ENCODE results near the gene FBXO42. TPM values are rescaled to one million over a fixed set of nuclear protein-coding genes. Genes with fewer than 3 reads are reported as not detected.

The FBXO42 gene
- total and polyA plus RNA-seq, 9 of the 15 experiments (the other 6 are each of a cell fraction or from before 2014, with no cell fraction given): 7.2 to 24.8 (median 17.4) TPM

- TF ChIP-seq ZBTB40 (IDR thresholded peaks at IDR 0.05): no peak
- no peak for TF ChIP-seq ZBTB40 (CRISPR knock-in tag; IDR thresholded peaks at IDR 0.05)
- 0 out of 2 replicates have a peak, but pooled peaks have one; percentile 54 for TF ChIP-seq ZNF79 (CRISPR knock-in tag; IDR thresholded peaks at IDR 0.05; ENCODE audit: low read depth)
- TF ChIP-seq NR2F6 (CRISPR knock-in tag; IDR thresholded peaks at IDR 0.05): no peak
- TF ChIP-seq ATF7 (IDR thresholded peaks at IDR 0.05): peak; percentile 81
- no peak for TF ChIP-seq HNRNPH1 (optimal IDR thresholded peaks at IDR 0.05; ENCODE audit: low read depth, low read length)
- TF ChIP-seq ARID3A (IDR thresholded peaks at IDR 0.05; ENCODE audit: borderline replicate concordance, low read depth, low read length): peak; percentile 91
- peak; percentile 85 for TF ChIP-seq ZKSCAN8 (CRISPR knock-in tag; IDR thresholded peaks at IDR 0.05)
- TF ChIP-seq MBD1 (CRISPR knock-in tag; IDR thresholded peaks at IDR 0.05): no peak
- TF ChIP-seq HDAC2 (IDR thresholded peaks at IDR 0.05): peak; percentile 100
- TF ChIP-seq SRSF9 (IDR thresholded peaks at IDR 0.05; ENCODE audit: borderline replicate concordance, low read depth, low read length): no peak
- TF ChIP-seq FOXK1 (CRISPR knock-in tag; IDR thresholded peaks at IDR 0.05; ENCODE audit: borderline replicate concordance): no peak
- peak; percentile 62 for TF ChIP-seq EGR1 (conservative IDR thresholded peaks at IDR 0.05)
- peak; percentile 46; the same call in 1 of the 2 replicates for TF ChIP-seq CREB1 (IDR thresholded peaks at IDR 0.05)
- TF ChIP-seq CREB1 (CRISPR knock-in tag; IDR thresholded peaks at IDR 0.05): no peak
- TF ChIP-seq C11orf30 (IDR thresholded peaks at IDR 0.05; ENCODE audit: low read depth): peak; percentile 91
- TF ChIP-seq RBFOX2 (IDR thresholded peaks at IDR 0.05; ENCODE audit: low read depth, low read length): no peak
Observed at GRCh38 chr1:16266411-16267118, 85.7 kb downstream of the FBXO42 start (continued).

Measured in K562 (cell line).